Endothelial cell of umbilical vein (primary cell): ENCODE data around the gene OSBPL5. TPM values are rescaled to one million over a fixed set of nuclear protein-coding genes. Genes with fewer than 3 reads are reported as not detected.

Experiments used
- BruUV-seq: library from RNA; stranded (reverse); fragments of 400-500 nt; replicated peaks from 2 replicates; lab custom pipeline; 2021; lab: Mats Ljungman, UMichigan
- CTCF ChIA-PET: fragments of 300-600, 350-600 bp; sonication (Branson Sonifier 250); formaldehyde crosslinking; loops from one replicate; lab custom pipeline; 2021; ENCODE audit warnings: antibody characterized with exemption, inconsistent platforms; lab: Charles Lee
- POLR2A ChIA-PET: fragments of 300-600, 350-600 bp; sonication (Branson Sonifier 250); formaldehyde crosslinking; loops from one replicate; lab custom pipeline; 2021; ENCODE audit warnings: antibody characterized with exemption, inconsistent platforms; lab: Charles Lee
- DNase-seq: peaks from one replicate; pipeline ENCODE4 v3.0.0-alpha.2; 2011; ENCODE audit warnings: low read depth, low spot score
- FAIRE-seq: peaks from 2 replicates; lab custom pipeline; 2011; peaks lifted over from hg19 to GRCh38; lab: Jason Lieb, UNC
- H2AFZ ChIP-seq: 2 replicates; pipeline ENCODE4 v1.6.0; 2012; ENCODE audit warnings: low read depth, low read length, control low read depth, inconsistent platforms
- H3K27ac ChIP-seq: 2 replicates; pipeline ENCODE4 v1.5.1; 2011; ENCODE audit warnings: low read depth, mild to moderate bottlenecking, control low read depth, low read length, moderate library complexity; ENCODE audit not compliant: insufficient read depth
- H3K27me3 ChIP-seq, 2 experiments: 2 replicates each; pipeline versions ENCODE4 v1.6.0 to v1.6.1; 2011; ENCODE audit warnings: low read length in 2 of 2, mixed read lengths in 1 of 2; ENCODE audit not compliant: control insufficient read depth in 2 of 2, insufficient read depth in 2 of 2
- H3K36me3 ChIP-seq, 2 experiments: 2 replicates in 1 of 2; 3 replicates in 1 of 2; pipeline ENCODE4 v1.5.1; 2011; ENCODE audit warnings: low read length in 2 of 2, mild to moderate bottlenecking in 1 of 2, moderate library complexity in 1 of 2; ENCODE audit not compliant: control insufficient read depth in 2 of 2, insufficient read depth in 2 of 2; ENCODE audit errors: extremely low read depth in 1 of 2
- H3K4me1 ChIP-seq: 3 replicates; pipeline ENCODE4 v1.5.1; 2011; ENCODE audit warnings: mild to moderate bottlenecking, low read length; ENCODE audit not compliant: control insufficient read depth, insufficient read depth; ENCODE audit errors: extremely low read depth
- H3K4me2 ChIP-seq: 2 replicates; pipeline ENCODE4 v1.6.1; 2011; ENCODE audit warnings: low read length, control low read depth, mixed read lengths; ENCODE audit not compliant: insufficient read depth
- H3K4me3 ChIP-seq, 3 experiments: fragments of 200-600 bp in 1 of 3; sonication (generic), shearing (Covaris generic) in 1 of 3; replicated peaks in 1 of 3; 2 replicates each; pipeline ENCODE4 v1.5.1; 2011 to 2016; ENCODE audit warnings: control low read depth in 3 of 3, low read length in 3 of 3, mild to moderate bottlenecking in 2 of 3, inconsistent platforms in 1 of 3, low read depth in 1 of 3, moderate library complexity in 1 of 3; ENCODE audit not compliant: insufficient read depth in 1 of 3
- H3K79me2 ChIP-seq: 2 replicates; pipeline ENCODE4 v1.6.0; 2012; ENCODE audit warnings: low read length, inconsistent platforms; ENCODE audit not compliant: control insufficient read depth, insufficient read depth
- H3K9ac ChIP-seq: replicated peaks from 2 replicates; pipeline ENCODE3; 2011; ENCODE audit warnings: low read length, control low read depth; ENCODE audit not compliant: insufficient read depth; ENCODE audit errors: extremely low read depth
- H3K9me1 ChIP-seq: replicated peaks from 3 replicates; pipeline ENCODE4 v1.6.0; 2011; ENCODE audit warnings: mild to moderate bottlenecking, low read length; ENCODE audit not compliant: control insufficient read depth, insufficient read depth; ENCODE audit errors: extremely low read depth
- H3K9me3 ChIP-seq: replicated peaks from 2 replicates; pipeline ENCODE4 v1.5.1; 2012; ENCODE audit warnings: low read length, inconsistent platforms; ENCODE audit not compliant: control insufficient read depth, insufficient read depth
- H4K20me1 ChIP-seq: replicated peaks from 2 replicates; pipeline ENCODE3; 2011; ENCODE audit warnings: mild to moderate bottlenecking, low read length; ENCODE audit not compliant: control insufficient read depth, insufficient read depth; ENCODE audit errors: extremely low read depth
- CTCF ChIP-seq, 2 donors: IDR thresholded peaks; 1 replicate in 1 of 2; 2 replicates in 1 of 2; pipeline ENCODE4 v1.5.1; 2011; ENCODE audit warnings: low read length in 2 of 2, mild to moderate bottlenecking in 2 of 2, moderate library complexity in 2 of 2, control low read depth in 1 of 2, inconsistent platforms in 1 of 2, low read depth in 1 of 2; ENCODE audit not compliant: insufficient read depth in 1 of 2; ENCODE audit errors: extremely low read depth in 1 of 2
- EZH2 ChIP-seq: IDR thresholded peaks from 2 replicates; pipeline ENCODE4 v1.6.1; 2012; ENCODE audit warnings: borderline replicate concordance, low read depth, mild to moderate bottlenecking, moderate library complexity, low read length, inconsistent platforms; ENCODE audit not compliant: severe bottlenecking
- FOS ChIP-seq: IDR thresholded peaks from 2 replicates; pipeline ENCODE4 v1.6.1; 2011; ENCODE audit warnings: mild to moderate bottlenecking, low read length, moderate library complexity, borderline replicate concordance; ENCODE audit not compliant: insufficient read depth
- GATA2 ChIP-seq: IDR thresholded peaks from 2 replicates; pipeline ENCODE4 v1.7.0; 2011; ENCODE audit warnings: low read depth, mild to moderate bottlenecking, moderate library complexity, mixed read lengths, low read length; ENCODE audit not compliant: insufficient read length, insufficient read depth
- JUN ChIP-seq: IDR thresholded peaks from 2 replicates; pipeline ENCODE4 v1.6.1; 2011; ENCODE audit warnings: borderline replicate concordance, low read depth; ENCODE audit not compliant: insufficient read length, insufficient read depth
- MAX ChIP-seq: IDR thresholded peaks from 2 replicates; pipeline ENCODE4 v1.6.1; 2011; ENCODE audit not compliant: insufficient read depth, insufficient read length
- MYC ChIP-seq: IDR thresholded peaks from one replicate; pipeline ENCODE4 v1.6.1; 2011; ENCODE audit warnings: mild to moderate bottlenecking, low read depth, low read length
- POLR2A ChIP-seq: IDR thresholded peaks from 2 replicates; pipeline ENCODE4 v1.6.1; 2012; ENCODE audit warnings: low read depth, mild to moderate bottlenecking, control low read depth, low read length
- POLR2AphosphoS5 ChIP-seq: IDR thresholded peaks from 2 replicates; pipeline ENCODE4 v1.6.1; 2012; ENCODE audit warnings: low read depth, mild to moderate bottlenecking, control low read depth, low read length, moderate library complexity; ENCODE audit not compliant: insufficient read depth
- dilution Hi-C: fragments of 300-500 bp; cut with MboI; formaldehyde crosslinking; loops from one replicate; pipeline ENCODE4 v1.15.0; 2019; ENCODE audit warnings: low sequenced_read_pairs; ENCODE audit not compliant: extremely low pct_ligation_motif_present
- intact Hi-C: fragments of 100-400 bp; cut with micrococcal nuclease; formaldehyde crosslinking; loops from one replicate; pipeline ENCODE4 v1.10.0; 2022
- polyA plus RNA-seq, 4 experiments: library from polyadenylated mRNA; depleted of rRNA in 3 of 4; stranded (reverse) in 3 of 4; unstranded in 1 of 4; fragments of >200 nt; gene quantifications; 2 replicates each; pipeline versions ENCODE4 v1.2.1 to v1.2.3, GENCODE V29; 2011 to 2012; ENCODE audit warnings: missing spikeins in 1 of 4
- total RNA-seq: library from RNA; stranded (reverse); gene quantifications from 2 replicates; pipeline ENCODE4 v1.2.3, GENCODE V29; 2021

The OSBPL5 gene
- total and polyA plus RNA-seq, 2 donors (not counting 3 experiments of a cell fraction or from before 2014, with no cell fraction given): 8.7 to 37.7 TPM

GRCh38 chr11:3160252-3161031, 4.7 kb downstream of the OSBPL5 start:
- Histone ChIP-seq H3K4me3 (peak overlapping the region; percentile 9 to 54 (median 29)), H3K27me3 (no peaks in the 10 kb centered on the region), H3K36me3 (no peaks in the 10 kb centered on the region), H3K4me2 (peak overlapping the region; percentile 59), H3K27ac (no peak overlapping the region), H2AFZ (no peak overlapping the region), H4K20me1 (no peaks in the 10 kb centered on the region), H3K9ac (no peak overlapping the region), H3K79me2 (peaks cover 59% of the 10 kb centered on the region), H3K4me1 (peaks cover 5% of the 10 kb centered on the region), H3K9me3 (no peaks in the 10 kb centered on the region), H3K9me1 (no peaks in the 10 kb centered on the region)
- FAIRE-seq (peak; percentile 89), DNase-seq (peak; percentile 92)
- CTCF ChIA-PET: interaction anchor here (0.7 to 1.5 kb wide), 12 partner anchors 10 to 269 kb away, joined by 3 to 7 read pairs (median 3); no protein-coding TSS in a partner anchor
- BruUV-seq: no TSS peak
- dilution Hi-C loops: no loop called here
- intact Hi-C loops: loop anchor here (1.0 to 10.0 kb wide), 4 partner anchors 36 to 226 kb away; no protein-coding TSS in a partner anchor
- TF ChIP-seq POLR2AphosphoS5 (peak; percentile 50), FOS (no peak)
- POLR2A ChIA-PET: no interaction called here

GRCh38 chr11:3159296-3160190, 5.6 kb downstream of the OSBPL5 start:
- Histone ChIP-seq H3K27me3 (no peaks in the 10 kb centered on the region), H4K20me1 (no peaks in the 10 kb centered on the region), H3K36me3 (no peaks in the 10 kb centered on the region), H3K4me2 (peak overlapping the region; percentile 59), H3K9ac (no peak overlapping the region), H3K4me3 (peak overlapping the region; percentile 9 to 54 (median 29)), H3K9me3 (no peaks in the 10 kb centered on the region), H3K27ac (no peak overlapping the region), H3K4me1 (peaks cover 4% of the 10 kb centered on the region), H2AFZ (no peak overlapping the region), H3K79me2 (peaks cover 62% of the 10 kb centered on the region), H3K9me1 (no peaks in the 10 kb centered on the region)
- no TSS peak for BruUV-seq
- TF ChIP-seq CTCF (IDR thresholded peaks at IDR 0.05; ENCODE audit: extremely low read depth in 1 of 2, insufficient read depth in 1 of 2, low read depth in 1 of 2, low read length in 2 of 2) (no peak), MAX (no peak), FOS (no peak), JUN (no peak), GATA2 (no peak), MYC (no peak), EZH2 (no peak), POLR2AphosphoS5 (no peak), POLR2A (no peak)
- DNase-seq: no peak
- ChIA-PET CTCF (interaction anchor here (0.9 to 1.4 kb wide), 2 partner anchors 36 to 68 kb away, joined by 4 to 5 read pairs; no protein-coding TSS in a partner anchor), POLR2A (no interaction called here)
- dilution Hi-C loops: no loop called here
- intact Hi-C loops: loop anchor here (1.0 to 10.0 kb wide), 4 partner anchors 35 to 225 kb away; no protein-coding TSS in a partner anchor
- no peak for FAIRE-seq
